Measurements from ENCODE around the gene MAP7D2.

MAP7D2 gene

GRCh38 chrX:20089845-20090244 is 26.9 kb downstream of the MAP7D2 start:
- Histone ChIP-seq H3K4me1 (ENCODE audit: low read length) (no peaks in the 10 kb centered on the region), H3K9ac (ENCODE audit: low read length) (no peak overlapping the region), H3K4me2 (ENCODE audit: low read depth, low read length) (no peak overlapping the region), H3F3A (ENCODE audit: insufficient read depth, low read length) (no peaks in the 10 kb centered on the region), H2AFZ (ENCODE audit: low read length) (no peak overlapping the region), H3K79me2 (ENCODE audit: low read length) (no peaks in the 10 kb centered on the region), H4K20me1 (ENCODE audit: insufficient read depth, low read length) (no peaks in the 10 kb centered on the region), H3K4me3 (ENCODE audit: low read length) (no peak overlapping the region), H3K27ac (ENCODE audit: low read length) (no peak overlapping the region), H3K36me3 (replicated peaks; ENCODE audit: insufficient read depth, low read length) (no peaks in the 10 kb centered on the region), H3K9me3 (replicated peaks; ENCODE audit: insufficient read depth, low read length) (no peaks in the 10 kb centered on the region), H3K27me3 (replicated peaks; ENCODE audit: insufficient read depth, low read length) (no peaks in the 10 kb centered on the region), H3K9me2 (replicated peaks; ENCODE audit: insufficient read depth, low read length) (no peaks in the 10 kb centered on the region)
- no peak for TF ChIP-seq EZH2 (optimal IDR thresholded peaks at IDR 0.05; ENCODE audit: low read depth, low read length)
- TF ChIP-seq, protein P1, sequence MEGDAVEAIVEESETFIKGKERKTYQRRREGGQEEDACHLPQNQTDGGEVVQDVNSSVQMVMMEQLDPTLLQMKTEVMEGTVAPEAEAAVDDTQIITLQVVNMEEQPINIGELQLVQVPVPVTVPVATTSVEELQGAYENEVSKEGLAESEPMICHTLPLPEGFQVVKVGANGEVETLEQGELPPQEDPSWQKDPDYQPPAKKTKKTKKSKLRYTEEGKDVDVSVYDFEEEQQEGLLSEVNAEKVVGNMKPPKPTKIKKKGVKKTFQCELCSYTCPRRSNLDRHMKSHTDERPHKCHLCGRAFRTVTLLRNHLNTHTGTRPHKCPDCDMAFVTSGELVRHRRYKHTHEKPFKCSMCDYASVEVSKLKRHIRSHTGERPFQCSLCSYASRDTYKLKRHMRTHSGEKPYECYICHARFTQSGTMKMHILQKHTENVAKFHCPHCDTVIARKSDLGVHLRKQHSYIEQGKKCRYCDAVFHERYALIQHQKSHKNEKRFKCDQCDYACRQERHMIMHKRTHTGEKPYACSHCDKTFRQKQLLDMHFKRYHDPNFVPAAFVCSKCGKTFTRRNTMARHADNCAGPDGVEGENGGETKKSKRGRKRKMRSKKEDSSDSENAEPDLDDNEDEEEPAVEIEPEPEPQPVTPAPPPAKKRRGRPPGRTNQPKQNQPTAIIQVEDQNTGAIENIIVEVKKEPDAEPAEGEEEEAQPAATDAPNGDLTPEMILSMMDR (IDR thresholded peaks at IDR 0.05; ENCODE audit: low read length) = no peak
- TF ChIP-seq EZH2phosphoT487 (IDR thresholded peaks at IDR 0.05; ENCODE audit: low read length) = no peak
- DNase-seq = no peak

DNA sequence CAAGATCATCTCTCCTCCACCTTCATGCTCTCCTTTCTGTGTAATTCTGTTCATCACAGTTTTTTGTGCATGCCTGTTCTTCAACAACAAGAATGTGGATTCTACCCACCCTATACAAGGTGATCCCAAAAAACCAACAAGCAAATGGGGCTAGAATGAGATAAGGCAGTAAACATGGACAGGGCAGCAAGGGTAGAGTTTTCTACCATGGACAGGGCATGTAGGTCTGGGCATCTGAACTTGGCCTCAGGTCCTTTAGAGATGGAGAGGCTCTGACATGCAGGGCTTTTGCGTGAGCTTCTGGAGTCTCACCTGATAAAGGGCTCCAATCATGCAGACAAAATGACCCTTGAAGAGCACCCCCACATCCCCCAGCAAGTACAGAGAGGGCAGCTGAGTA is 36.4 kb downstream of the MAP7D2 start:
- Histone ChIP-seq H3F3A (ENCODE audit: insufficient read depth, low read length) (no peaks in the 10 kb centered on the region), H2AFZ (ENCODE audit: low read length) (no peak overlapping the region), H3K4me1 (ENCODE audit: low read length) (no peaks in the 10 kb centered on the region), H3K27ac (ENCODE audit: low read length) (no peak overlapping the region), H4K20me1 (ENCODE audit: insufficient read depth, low read length) (no peaks in the 10 kb centered on the region), H3K4me3 (ENCODE audit: low read length) (no peak overlapping the region), H3K4me2 (ENCODE audit: low read depth, low read length) (no peak overlapping the region), H3K9me3 (replicated peaks; ENCODE audit: insufficient read depth, low read length) (no peaks in the 10 kb centered on the region), H3K9ac (ENCODE audit: low read length) (no peak overlapping the region), H3K36me3 (replicated peaks; ENCODE audit: insufficient read depth, low read length) (no peaks in the 10 kb centered on the region), H3K27me3 (replicated peaks; ENCODE audit: insufficient read depth, low read length) (no peaks in the 10 kb centered on the region), H3K79me2 (ENCODE audit: low read length) (no peaks in the 10 kb centered on the region), H3K9me2 (replicated peaks; ENCODE audit: insufficient read depth, low read length) (no peaks in the 10 kb centered on the region)
- no peak for DNase-seq
- TF ChIP-seq EZH2phosphoT487 (IDR thresholded peaks at IDR 0.05; ENCODE audit: low read length) (no peak), EZH2 (optimal IDR thresholded peaks at IDR 0.05; ENCODE audit: low read depth, low read length) (no peak)
- TF ChIP-seq, protein P1 (IDR thresholded peaks at IDR 0.05; ENCODE audit: low read length) = no peak

DNA sequence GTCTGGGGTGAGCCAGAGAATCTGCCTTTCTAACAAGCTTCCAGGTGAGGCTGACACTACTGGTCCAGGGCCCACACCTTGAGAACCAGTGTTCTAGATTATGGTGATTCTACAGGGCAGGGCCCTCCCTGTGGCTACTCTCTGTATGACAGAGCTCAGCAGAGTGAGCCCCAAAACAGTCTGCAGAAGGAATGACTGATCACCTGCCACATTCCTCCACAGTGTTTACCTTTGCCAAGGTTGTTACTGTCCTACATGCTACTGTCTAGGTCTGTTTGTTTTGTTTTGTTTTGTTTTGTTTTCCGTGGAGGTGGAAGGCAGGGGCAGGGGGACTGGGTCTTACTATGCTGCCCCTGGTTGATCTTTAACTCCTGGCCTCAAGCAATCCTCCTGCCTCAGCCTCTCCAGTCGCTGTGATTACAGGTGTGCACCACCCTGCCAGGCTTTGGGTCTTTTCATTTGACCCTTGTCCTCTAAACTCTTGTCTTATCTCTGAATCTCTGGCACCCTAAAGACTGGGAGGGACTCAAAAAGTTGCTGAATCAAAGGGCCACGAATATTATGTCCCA is 45.1 kb downstream of the MAP7D2 start:
- Histone ChIP-seq H3K27me3 (replicated peaks; ENCODE audit: insufficient read depth, low read length) (no peaks in the 10 kb centered on the region), H3K4me2 (ENCODE audit: low read depth, low read length) (no peak overlapping the region)
- TF ChIP-seq EZH2 (optimal IDR thresholded peaks at IDR 0.05; ENCODE audit: low read depth, low read length) (no peak), EZH2phosphoT487 (IDR thresholded peaks at IDR 0.05; ENCODE audit: low read length) (no peak)
- TF ChIP-seq, protein P1 (IDR thresholded peaks at IDR 0.05; ENCODE audit: low read length) = no peak

More for the DNA sequence above, 45.1 kb downstream of the MAP7D2 start:
- no peak for DNase-seq
- H4K20me1 ChIP-seq (ENCODE audit: insufficient read depth, low read length) = no peaks in the 10 kb centered on the region
- no peaks in the 10 kb centered on the region for H3K36me3 ChIP-seq (replicated peaks; ENCODE audit: insufficient read depth, low read length)
- H3K9me2 ChIP-seq (replicated peaks; ENCODE audit: insufficient read depth, low read length) = no peaks in the 10 kb centered on the region
- no peak overlapping the region for H3K27ac ChIP-seq (ENCODE audit: low read length)
- H3K79me2 ChIP-seq (ENCODE audit: low read length) = no peaks in the 10 kb centered on the region
- H3K9ac ChIP-seq (ENCODE audit: low read length) = no peak overlapping the region
- no peaks in the 10 kb centered on the region for H3F3A ChIP-seq (ENCODE audit: insufficient read depth, low read length)
- no peaks in the 10 kb centered on the region for H3K9me3 ChIP-seq (replicated peaks; ENCODE audit: insufficient read depth, low read length)
- peaks cover 11% of the 10 kb centered on the region for H3K4me1 ChIP-seq (ENCODE audit: low read length)
- no peak overlapping the region for H3K4me3 ChIP-seq (ENCODE audit: low read length)
- no peak overlapping the region for H2AFZ ChIP-seq (ENCODE audit: low read length)

Measured in MM.1S (cell line).